K562 (cell line): ENCODE data around the gene ZMIZ1. TPM values are rescaled to one million over a fixed set of nuclear protein-coding genes. Genes with fewer than 3 reads are reported as not detected.

Experiments
- ATAC-seq: fragments of 200-7000 bp; cut with Tn5 transposase; 3 replicates; pipeline ENCODE4 v1.9.1; 2020; ENCODE audit warnings: moderate library complexity
- BruUV-seq: library from RNA; stranded (reverse); fragments of 400-500 nt; replicated peaks from 2 replicates; lab custom pipeline; 2021; lab: Mats Ljungman, UMichigan
- CTCF ChIA-PET: fragments of 300-600 bp; formaldehyde crosslinking; extraction: SDS; loops from one replicate; lab custom pipeline; 2021; ENCODE audit warnings: low intra/inter-chr PET ratio; lab: Yijun Ruan, JAX
- POLR2A ChIA-PET: fragments of 300-600, 350-650 bp; sonication (Branson Sonifier 250); formaldehyde crosslinking; extraction: SDS; loops from one replicate; lab custom pipeline; 2021; ENCODE audit warnings: antibody characterized with exemption, inconsistent platforms; lab: Yijun Ruan, JAX
- DNase-seq, 4 experiments: peaks; one replicate each; pipeline versions ENCODE4 v3.0.0 to v3.0.0-alpha.2; 2011 to 2018; ENCODE audit warnings: low spot score in 3 of 4, mixed read lengths in 3 of 4; ENCODE audit errors: extremely low read depth in 1 of 4
- FAIRE-seq: peaks from 2 replicates; lab custom pipeline; 2011; peaks lifted over from hg19 to GRCh38; lab: Jason Lieb, UNC
- H2AFZ ChIP-seq: 2 replicates; pipeline ENCODE4 v1.6.0; 2011; ENCODE audit warnings: low read depth, low read length, control low read depth, inconsistent platforms
- H3K27ac ChIP-seq: fragments of 200-600 bp; 3 replicates; pipeline ENCODE4 v1.8.0; 2011; ENCODE audit warnings: low read depth, mild to moderate bottlenecking, control low read depth, inconsistent platforms, low read length, moderate library complexity, mixed read lengths; ENCODE audit errors: extremely low read depth
- H3K27me3 ChIP-seq, 2 experiments: fragments of 300-600 bp in 1 of 2; 2 replicates in 1 of 2; 3 replicates in 1 of 2; pipeline versions ENCODE4 v1.6.0 to v1.8.0; 2011; ENCODE audit warnings: inconsistent platforms in 2 of 2, low read length in 2 of 2, mild to moderate bottlenecking in 1 of 2, mixed read lengths in 1 of 2, moderate library complexity in 1 of 2; ENCODE audit not compliant: control insufficient read depth in 2 of 2, insufficient read depth in 2 of 2
- H3K36me3 ChIP-seq: fragments of 300-600 bp; 3 replicates; pipeline ENCODE4 v1.8.0; 2011; ENCODE audit warnings: mild to moderate bottlenecking, low read length, inconsistent platforms; ENCODE audit not compliant: control insufficient read depth, insufficient read depth
- H3K4me1 ChIP-seq, 2 experiments: fragments of 200-600 bp in 1 of 2; replicated peaks in 1 of 2; 2 replicates in 1 of 2; 3 replicates in 1 of 2; pipeline versions ENCODE4 v1.5.1 to v1.8.0; 2011; ENCODE audit warnings: inconsistent platforms in 2 of 2, low read length in 2 of 2, mild to moderate bottlenecking in 1 of 2, mixed read lengths in 1 of 2, moderate library complexity in 1 of 2; ENCODE audit not compliant: control insufficient read depth in 2 of 2, insufficient read depth in 2 of 2
- H3K4me2 ChIP-seq: 2 replicates; pipeline ENCODE4 v1.6.1; 2011; ENCODE audit warnings: low read length, control low read depth, inconsistent platforms, mixed read lengths; ENCODE audit not compliant: insufficient read depth
- H3K4me3 ChIP-seq: fragments of 200-600 bp; sonication (generic), shearing (Covaris generic); 2 replicates; pipeline ENCODE4 v1.5.1; 2016; ENCODE audit warnings: control low read depth, inconsistent platforms
- H3K79me2 ChIP-seq: fragments of 200-600 bp; 3 replicates; pipeline ENCODE4 v1.8.0; 2011; ENCODE audit warnings: low read length, inconsistent platforms; ENCODE audit not compliant: control insufficient read depth, insufficient read depth
- H3K9ac ChIP-seq, 2 experiments: 2 replicates each; pipeline versions ENCODE4 v1.6.0 to v1.6.1; 2011; ENCODE audit warnings: low read depth in 2 of 2, low read length in 2 of 2, control low read depth in 1 of 2, inconsistent platforms in 1 of 2, mild to moderate bottlenecking in 1 of 2, mixed read lengths in 1 of 2; ENCODE audit not compliant: insufficient read depth in 1 of 2
- H3K9me1 ChIP-seq: one replicate; pipeline ENCODE4 v1.6.0; 2011; ENCODE audit warnings: inconsistent platforms, mild to moderate bottlenecking, low read length, moderate library complexity; ENCODE audit not compliant: control insufficient read depth, insufficient read depth
- H3K9me3 ChIP-seq: replicated peaks from 2 replicates; pipeline ENCODE4 v1.5.1; 2011; ENCODE audit warnings: low read depth, low read length, inconsistent platforms; ENCODE audit not compliant: control insufficient read depth, insufficient read depth
- H4K20me1 ChIP-seq: replicated peaks from 2 replicates; pipeline ENCODE4 v1.6.1; 2011; ENCODE audit warnings: low read length, inconsistent platforms, mixed read lengths; ENCODE audit not compliant: control insufficient read depth, insufficient read depth
- CBFA2T3 ChIP-seq: fragments of 450-650 bp; IDR thresholded peaks from 2 replicates; pipeline ENCODE4 v1.6.1; 2017
- CBX2 ChIP-seq: fragments of 200-600 bp; sonication (generic); IDR thresholded peaks from one replicate; pipeline ENCODE4 v1.6.1; 2012; ENCODE audit warnings: mild to moderate bottlenecking, low read length, inconsistent platforms; ENCODE audit not compliant: insufficient read depth, poor library complexity, severe bottlenecking
- FOXA3 ChIP-seq, 2 experiments: fragments of 450-650 bp in 1 of 2; sonication (generic) in 1 of 2; formaldehyde crosslinking; IDR thresholded peaks in 1 of 2; conservative IDR thresholded peaks in 1 of 2; 2 replicates each; pipeline versions ENCODE4 v1.4.0 to v1.8.0; 2020 to 2022; ENCODE audit warnings: mild to moderate bottlenecking in 2 of 2, missing genetic modification reagents in 1 of 2
- ID3 ChIP-seq, 2 experiments: fragments of 250-450 bp in 1 of 2; fragments of 450-650 bp in 1 of 2; sonication (Bioruptor Pico) in 1 of 2; IDR thresholded peaks; 2 replicates each; pipeline versions ENCODE4 v1.6.1 to v1.8.0; 2016 to 2021; ENCODE audit warnings: mild to moderate bottlenecking in 2 of 2, moderate library complexity in 2 of 2, missing compliant biosample characterization in 1 of 2, missing genetic modification characterization in 1 of 2
- MGA ChIP-seq: fragments of 450-650 bp; IDR thresholded peaks from 2 replicates; pipeline ENCODE4 v1.6.1; 2016; ENCODE audit warnings: mild to moderate bottlenecking, moderate library complexity
- ZNF134 ChIP-seq: fragments of 250-450 bp; sonication (Bioruptor Pico); conservative IDR thresholded peaks from 2 replicates; pipeline ENCODE4 v1.4.0; 2020
- WGBS: fragments of 100-300 bp; shearing (Covaris generic); methylation state at CpG from one replicate; pipeline ENCODE4 v1.1.6; 2016; ENCODE audit warnings: low coverage, mixed read lengths; ENCODE audit not compliant: insufficient coverage; ENCODE audit errors: missing lambda C conversion rate; 5-methylcytosine and 5-hydroxymethylcytosine counted together
- in situ Hi-C: fragments of 300-500 bp; cut with MboI; formaldehyde crosslinking; loops from 4 replicates; pipeline ENCODE4 v1.15.0; 2018; ENCODE audit warnings: inconsistent platforms, mixed read lengths
- intact Hi-C: fragments of 100-400 bp; cut with micrococcal nuclease; formaldehyde crosslinking; loops from 2 replicates; pipeline ENCODE4 v1.14.2; 2022
- polyA plus RNA-seq, 8 experiments: library from polyadenylated mRNA; depleted of rRNA in 4 of 8; stranded (reverse) in 5 of 8; unstranded in 3 of 8; fragments of >200 nt; fragmentation: Nextera tagmentation in 2 of 8; fragmentation: Illumina TruSeq in 1 of 8; extraction: Ambion mirVana in 2 of 8; extraction: Trizol in 1 of 8; gene quantifications; 2 replicates each; pipeline versions ENCODE4 v1.2.1 to v1.2.3, GENCODE V29; 2011 to 2014; ENCODE audit warnings: inconsistent platforms in 1 of 8, missing spikeins in 1 of 8
- total RNA-seq, 7 experiments: library from RNA; depleted of rRNA in 6 of 7; stranded (reverse); fragments of >200 nt in 6 of 7; fragmentation: Illumina TruSeq in 2 of 7; extraction: Trizol in 2 of 7; gene quantifications; 2 replicates each; pipeline versions ENCODE4 v1.2.1 to v1.2.3, GENCODE V29; 2011 to 2021; ENCODE audit warnings: low replicate concordance in 1 of 7

ZMIZ1 gene
- total and polyA plus RNA-seq, 9 of the 15 experiments (the other 6 are each of a cell fraction or from before 2014, with no cell fraction given) = 1.0 to 37.3 (median 4.3) TPM

- Histone ChIP-seq H3K9me1 (peaks cover 2% of the 10 kb centered on the region), H2AFZ (no peak overlapping the region), H3K36me3 (0 out of 3 replicates have a peak, but pooled peaks cover 3% of the 10 kb centered on the region), H3K9ac (peak overlapping the region in 1 of 2 experiments; percentile 53; a peak in 1 of 4 replicates), H3K79me2 (peaks cover 88% of the 10 kb centered on the region), H4K20me1 (peaks cover 26% of the 10 kb centered on the region; the same call in 1 of the 2 replicates), H3K9me3 (no peaks in the 10 kb centered on the region), H3K4me2 (peak overlapping the region; percentile 33; the same call in 1 of the 2 replicates), H3K27me3 (no peaks in the 10 kb centered on the region), H3K4me1 (peaks cover 57 to 75% of the 10 kb centered on the region in 2 experiments), H3K27ac (no peak overlapping the region), H3K4me3 (no peak overlapping the region)
- ChIA-PET CTCF (no interaction called here), POLR2A (interaction anchor here (0.9 kb wide), 1 partner anchor 9 kb away, joined by 3 read pairs; no protein-coding TSS in a partner anchor)
- FAIRE-seq = peak; percentile 75
- ATAC-seq = no peak; the same call in 2 of the 3 replicates
- intact Hi-C loops = loop anchor here (2.0 kb wide), 1 partner anchor 86 kb away; no protein-coding TSS in a partner anchor
- in situ Hi-C loops = loop anchor here (25.0 kb wide), 1 partner anchor 95 kb away; no protein-coding TSS in a partner anchor
- no TSS peak for BruUV-seq
- WGBS = 37% methylated on average over 10 of the region's 10 CpGs
- peak in 2 of 4 experiments; percentile 47 to 48 for DNase-seq
- TF ChIP-seq FOXA3 (CRISPR knock-in tag; conservative IDR thresholded peaks at IDR 0.05 in 1 of 2, IDR thresholded peaks at IDR 0.05 in 1 of 2) = no peak
- 0 out of 2 replicates have a peak, but pooled peaks have one; percentile 24 for TF ChIP-seq ZNF134
- TF ChIP-seq CBX2 = no peak
- TF ChIP-seq MGA = peak; percentile 47
- peak; percentile 65 for TF ChIP-seq CBFA2T3
- no peak for TF ChIP-seq ID3 (CRISPR knock-in tag; IDR thresholded peaks at IDR 0.05)
- 0 out of 2 replicates have a peak, but pooled peaks have one; percentile 42 for TF ChIP-seq ID3 (tag; IDR thresholded peaks at IDR 0.05)
Measured at GRCh38 chr10:79092292-79092896, 23.6 kb downstream of the ZMIZ1 start.
